ENCODE measurements around the gene RNF135.

DNA sequence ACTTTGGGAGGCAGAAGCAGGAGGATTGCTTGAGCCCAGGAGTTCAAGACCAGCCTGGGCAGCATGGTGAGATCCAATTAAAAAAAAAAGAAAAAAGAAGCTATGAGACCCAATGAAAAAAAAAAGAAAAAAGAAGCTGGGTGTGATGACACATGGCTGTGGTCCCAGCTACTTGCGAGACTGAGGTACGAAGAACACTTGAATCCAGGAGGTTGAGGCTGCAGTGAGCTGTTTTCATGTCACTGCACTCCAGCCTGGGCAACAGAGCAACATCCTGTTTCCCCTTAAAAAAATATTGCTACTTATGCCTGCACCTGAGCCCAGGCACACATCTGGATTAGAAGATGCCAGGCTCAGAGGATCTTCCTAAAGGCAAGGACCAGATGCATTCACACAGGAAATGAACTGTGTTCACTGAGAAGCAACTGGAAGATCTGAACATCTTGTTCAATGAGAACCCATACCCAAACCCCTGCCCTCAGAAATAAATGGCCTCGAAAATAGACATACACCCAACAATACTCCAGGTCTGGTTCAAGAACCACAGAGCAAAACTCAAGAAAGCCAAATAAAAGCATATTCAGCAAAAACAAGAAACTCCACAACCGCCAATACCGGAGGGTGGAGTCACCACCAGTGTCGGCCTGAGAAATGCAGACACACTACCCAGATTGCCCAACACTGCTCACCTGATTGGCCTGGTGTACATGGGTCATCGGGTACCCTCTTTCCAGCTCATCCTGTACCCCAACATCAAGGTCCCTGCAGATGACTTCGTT is 4.4 kb downstream of the RNF135 start:
- no peak for TF ChIP-seq POLR2A (IDR thresholded peaks at IDR 0.05; ENCODE audit: low read length)
- TF ChIP-seq, protein P1, sequence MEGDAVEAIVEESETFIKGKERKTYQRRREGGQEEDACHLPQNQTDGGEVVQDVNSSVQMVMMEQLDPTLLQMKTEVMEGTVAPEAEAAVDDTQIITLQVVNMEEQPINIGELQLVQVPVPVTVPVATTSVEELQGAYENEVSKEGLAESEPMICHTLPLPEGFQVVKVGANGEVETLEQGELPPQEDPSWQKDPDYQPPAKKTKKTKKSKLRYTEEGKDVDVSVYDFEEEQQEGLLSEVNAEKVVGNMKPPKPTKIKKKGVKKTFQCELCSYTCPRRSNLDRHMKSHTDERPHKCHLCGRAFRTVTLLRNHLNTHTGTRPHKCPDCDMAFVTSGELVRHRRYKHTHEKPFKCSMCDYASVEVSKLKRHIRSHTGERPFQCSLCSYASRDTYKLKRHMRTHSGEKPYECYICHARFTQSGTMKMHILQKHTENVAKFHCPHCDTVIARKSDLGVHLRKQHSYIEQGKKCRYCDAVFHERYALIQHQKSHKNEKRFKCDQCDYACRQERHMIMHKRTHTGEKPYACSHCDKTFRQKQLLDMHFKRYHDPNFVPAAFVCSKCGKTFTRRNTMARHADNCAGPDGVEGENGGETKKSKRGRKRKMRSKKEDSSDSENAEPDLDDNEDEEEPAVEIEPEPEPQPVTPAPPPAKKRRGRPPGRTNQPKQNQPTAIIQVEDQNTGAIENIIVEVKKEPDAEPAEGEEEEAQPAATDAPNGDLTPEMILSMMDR (IDR thresholded peaks at IDR 0.05) = no peak
- TF ChIP-seq JUN (IDR thresholded peaks at IDR 0.05) = no peak
- no peak for TF ChIP-seq KDM1A (IDR thresholded peaks at IDR 0.05; ENCODE audit: low read depth)
- no peak for TF ChIP-seq FOSB (CRISPR knock-in tag; IDR thresholded peaks at IDR 0.05)
- no peak for TF ChIP-seq NR3C1 (IDR thresholded peaks at IDR 0.05)

Measured in A549 (cell line).